ENCODE results near the gene LRRC56. TPM values are rescaled to one million over a fixed set of nuclear protein-coding genes. Genes with fewer than 3 reads are reported as not detected.
A peak's percentile ranks its signal among the peaks of the same experiment; 100 is the strongest.

The LRRC56 gene
- total and polyA plus RNA-seq, 2 donors from 2014 or later: 1.2 to 7.7 TPM

DNA sequence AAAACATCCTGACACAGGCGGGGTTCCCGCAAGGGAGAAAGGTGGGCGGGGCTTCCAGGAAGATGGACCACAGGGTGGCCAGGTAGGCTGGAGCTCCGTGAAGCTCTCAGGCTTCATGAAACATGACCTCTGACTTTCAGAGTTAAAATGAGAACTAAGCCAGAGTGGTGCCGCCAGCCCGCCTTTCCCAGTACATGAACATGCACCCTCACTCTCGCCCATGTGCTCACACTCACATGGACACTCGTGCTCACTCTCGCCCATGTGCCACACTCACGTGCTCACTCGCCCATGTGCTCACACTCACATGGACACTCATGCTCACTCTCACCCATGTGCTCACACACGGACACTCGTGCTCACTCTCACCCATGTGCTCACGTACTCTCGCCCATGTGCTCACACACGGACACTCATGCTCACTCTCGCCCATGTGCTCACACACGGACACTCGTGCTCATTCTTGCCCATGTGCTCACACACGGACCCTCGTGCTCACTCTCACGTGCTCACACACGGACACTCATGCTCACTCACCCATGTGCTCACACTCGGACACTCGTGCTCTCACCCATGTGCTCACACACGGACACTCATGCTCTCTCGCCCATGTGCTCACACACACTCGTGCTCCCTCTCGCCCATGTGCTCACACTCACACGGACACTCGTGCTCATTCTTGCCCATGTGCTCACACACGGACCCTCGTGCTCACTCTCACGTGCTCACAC, 40.3 kb upstream of the LRRC56 start:
- FAIRE-seq (no peak), DNase-seq (peak in 1 of 5 donors; percentile 43)
- Histone ChIP-seq H3K4me3 (ENCODE audit: low read length in 3 of 3) (no peak overlapping the region), H3K36me3 (ENCODE audit: control insufficient read depth in 2 of 3, insufficient read depth in 3 of 3, low read length in 3 of 3) (peaks cover 12 to 45% (median 32%) of the 10 kb centered on the region in 3 donors), H3K4me1 (ENCODE audit: control insufficient read depth in 2 of 3, insufficient read depth in 2 of 3, low read depth in 1 of 3, low read length in 3 of 3) (no peaks in the 10 kb centered on the region), H3K27ac (ENCODE audit: low read depth in 2 of 2, low read length in 2 of 2) (no peak overlapping the region), H3K9me3 (ENCODE audit: control insufficient read depth in 2 of 3, insufficient read depth in 1 of 3, low read length in 3 of 3) (no peaks in the 10 kb centered on the region), H3K9ac (ENCODE audit: low read length in 3 of 3) (no peak overlapping the region), H3K27me3 (ENCODE audit: control insufficient read depth, insufficient read depth, low read length) (no peaks in the 10 kb centered on the region)
- intact Hi-C loops (cut with DNase I): no loop called here
- TF ChIP-seq, protein P1, sequence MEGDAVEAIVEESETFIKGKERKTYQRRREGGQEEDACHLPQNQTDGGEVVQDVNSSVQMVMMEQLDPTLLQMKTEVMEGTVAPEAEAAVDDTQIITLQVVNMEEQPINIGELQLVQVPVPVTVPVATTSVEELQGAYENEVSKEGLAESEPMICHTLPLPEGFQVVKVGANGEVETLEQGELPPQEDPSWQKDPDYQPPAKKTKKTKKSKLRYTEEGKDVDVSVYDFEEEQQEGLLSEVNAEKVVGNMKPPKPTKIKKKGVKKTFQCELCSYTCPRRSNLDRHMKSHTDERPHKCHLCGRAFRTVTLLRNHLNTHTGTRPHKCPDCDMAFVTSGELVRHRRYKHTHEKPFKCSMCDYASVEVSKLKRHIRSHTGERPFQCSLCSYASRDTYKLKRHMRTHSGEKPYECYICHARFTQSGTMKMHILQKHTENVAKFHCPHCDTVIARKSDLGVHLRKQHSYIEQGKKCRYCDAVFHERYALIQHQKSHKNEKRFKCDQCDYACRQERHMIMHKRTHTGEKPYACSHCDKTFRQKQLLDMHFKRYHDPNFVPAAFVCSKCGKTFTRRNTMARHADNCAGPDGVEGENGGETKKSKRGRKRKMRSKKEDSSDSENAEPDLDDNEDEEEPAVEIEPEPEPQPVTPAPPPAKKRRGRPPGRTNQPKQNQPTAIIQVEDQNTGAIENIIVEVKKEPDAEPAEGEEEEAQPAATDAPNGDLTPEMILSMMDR (IDR thresholded peaks at IDR 0.05; ENCODE audit: borderline replicate concordance, extremely low read depth, insufficient read depth): no peak

DNA sequence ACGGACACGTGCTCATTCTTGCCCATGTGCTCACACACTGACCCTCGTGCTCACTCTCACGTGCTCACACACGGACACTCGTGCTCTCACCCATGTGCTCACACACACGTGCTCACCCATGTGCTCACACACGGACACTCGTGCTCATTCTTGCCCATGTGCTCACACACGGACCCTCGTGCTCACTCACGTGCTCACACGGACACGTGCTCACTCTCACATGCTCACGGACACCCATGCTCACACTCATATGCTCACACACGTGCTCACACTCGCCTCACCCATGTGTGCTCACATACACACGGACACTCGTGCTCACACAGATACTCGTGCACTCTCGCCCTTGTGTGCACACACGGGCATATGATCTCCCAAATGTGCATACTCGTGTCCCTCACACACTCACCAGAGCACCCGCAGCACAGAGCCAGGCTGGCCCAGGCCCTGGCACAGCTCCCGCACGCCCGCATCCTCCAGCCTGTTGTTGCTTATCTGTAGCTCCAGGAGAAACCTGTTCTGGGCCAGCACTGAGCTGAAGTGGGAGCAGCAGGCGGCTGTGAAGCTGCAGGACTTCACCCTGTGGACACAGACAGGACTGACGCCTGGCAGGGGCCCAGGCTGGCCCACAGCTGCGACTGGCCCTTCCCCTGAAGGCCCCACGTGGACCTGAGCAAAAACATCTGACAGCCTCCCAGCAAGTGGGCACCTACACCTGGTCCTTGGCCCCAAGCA, 39.6 kb upstream of the LRRC56 start:
- Histone ChIP-seq H3K4me1 (ENCODE audit: control insufficient read depth in 2 of 3, insufficient read depth in 2 of 3, low read depth in 1 of 3, low read length in 3 of 3) (no peaks in the 10 kb centered on the region), H3K36me3 (ENCODE audit: control insufficient read depth in 2 of 3, insufficient read depth in 3 of 3, low read length in 3 of 3) (peaks cover 12 to 45% (median 32%) of the 10 kb centered on the region in 3 donors), H3K9ac (ENCODE audit: low read length in 3 of 3) (no peak overlapping the region), H3K27me3 (ENCODE audit: control insufficient read depth, insufficient read depth, low read length) (no peaks in the 10 kb centered on the region), H3K4me3 (ENCODE audit: low read length in 3 of 3) (no peak overlapping the region), H3K9me3 (ENCODE audit: control insufficient read depth in 2 of 3, insufficient read depth in 1 of 3, low read length in 3 of 3) (no peaks in the 10 kb centered on the region), H3K27ac (ENCODE audit: low read depth in 2 of 2, low read length in 2 of 2) (no peak overlapping the region)
- DNase-seq: peak in 1 of 5 donors; percentile 35
- intact Hi-C loops (cut with DNase I): no loop called here
- no peak for FAIRE-seq
- TF ChIP-seq, protein P1 (IDR thresholded peaks at IDR 0.05; ENCODE audit: borderline replicate concordance, extremely low read depth, insufficient read depth): no peak

DNA sequence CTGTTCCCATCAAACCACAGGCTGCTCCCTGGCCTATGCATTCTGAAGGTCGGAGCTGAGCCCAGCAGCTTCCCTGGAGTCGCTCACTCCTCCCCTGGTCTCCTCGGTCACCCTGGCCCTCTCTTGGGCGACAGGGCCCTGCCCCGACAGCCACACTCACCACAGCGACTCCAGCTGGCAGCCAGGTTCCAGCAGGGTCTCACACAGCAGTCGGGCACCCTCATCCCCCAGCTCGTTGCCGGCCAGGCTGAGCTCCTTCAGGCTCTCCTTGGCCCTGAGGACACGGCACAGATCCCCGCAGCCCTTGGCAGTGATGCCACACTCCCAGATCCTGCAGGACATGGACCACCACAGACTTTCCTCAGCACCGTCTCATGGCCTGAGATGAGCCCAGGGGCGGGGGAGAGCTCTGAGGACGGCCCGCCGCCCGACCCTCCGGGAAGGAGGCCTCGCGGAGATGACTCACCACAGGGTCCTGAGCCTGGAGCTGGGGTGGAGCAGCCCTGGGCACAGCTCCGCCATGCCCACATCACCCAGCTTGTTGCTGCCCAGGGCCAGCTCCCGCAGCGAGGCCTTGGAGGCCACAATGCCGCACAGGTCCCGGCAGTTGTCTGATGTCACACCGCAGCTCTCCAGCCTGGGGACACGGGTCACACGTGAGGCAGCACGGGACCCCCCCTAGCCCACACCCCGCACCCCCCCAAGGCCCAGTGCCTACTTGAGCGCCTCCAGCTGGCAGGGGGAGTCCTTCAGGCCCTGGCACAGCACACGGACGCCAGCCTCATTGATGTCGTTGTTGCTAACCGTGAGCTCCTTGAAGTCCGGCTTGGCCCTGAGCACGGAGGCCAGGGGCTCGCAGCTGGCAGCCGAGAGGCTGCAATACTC, 38.8 kb upstream of the LRRC56 start:
- Histone ChIP-seq H3K9ac (ENCODE audit: low read length in 3 of 3) (no peak overlapping the region), H3K36me3 (ENCODE audit: control insufficient read depth in 2 of 3, insufficient read depth in 3 of 3, low read length in 3 of 3) (peaks cover 12 to 45% (median 32%) of the 10 kb centered on the region in 3 donors), H3K27me3 (ENCODE audit: control insufficient read depth, insufficient read depth, low read length) (no peaks in the 10 kb centered on the region), H3K4me3 (ENCODE audit: low read length in 3 of 3) (no peak overlapping the region), H3K9me3 (ENCODE audit: control insufficient read depth in 2 of 3, insufficient read depth in 1 of 3, low read length in 3 of 3) (no peaks in the 10 kb centered on the region), H3K27ac (ENCODE audit: low read depth in 2 of 2, low read length in 2 of 2) (no peak overlapping the region), H3K4me1 (ENCODE audit: control insufficient read depth in 2 of 3, insufficient read depth in 2 of 3, low read depth in 1 of 3, low read length in 3 of 3) (no peaks in the 10 kb centered on the region)
- TF ChIP-seq, protein P1 (IDR thresholded peaks at IDR 0.05; ENCODE audit: borderline replicate concordance, extremely low read depth, insufficient read depth): no peak
- peak in 1 of 5 donors; percentile 35 for DNase-seq
- no peak for FAIRE-seq
- intact Hi-C loops (cut with DNase I): no loop called here
